ENCODE measurements around the gene PRDM10. TPM values are rescaled to one million over a fixed set of nuclear protein-coding genes. Genes with fewer than 3 reads are reported as not detected.

Gene PRDM10
- total RNA-seq, 4 donors from 2014 or later: 16.5 to 72.6 (median 26.4) TPM

DNA sequence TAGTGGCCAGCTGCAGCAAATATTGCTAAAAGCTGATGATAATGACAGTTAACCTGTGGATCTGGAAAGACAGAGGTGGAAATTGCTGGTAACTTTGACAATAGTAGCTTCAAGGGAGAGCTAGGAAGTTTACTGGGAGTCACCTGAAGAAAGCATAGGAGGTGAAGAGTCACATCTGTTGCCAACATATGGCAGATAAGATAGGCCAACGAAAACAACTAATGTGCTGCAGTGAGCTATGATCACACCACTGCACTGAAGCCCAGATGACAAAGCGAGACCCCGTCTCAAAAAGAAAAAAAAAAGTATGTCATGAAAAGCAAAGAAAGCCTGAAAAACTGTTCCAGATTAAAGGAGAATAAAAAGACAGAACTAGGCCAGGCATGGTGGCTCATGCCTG, 4.3 kb upstream of the PRDM10 start:
- Histone ChIP-seq H3K9me3 (no peaks in the 10 kb centered on the region), H3K27me3 (no peaks in the 10 kb centered on the region), H3K27ac (no peak overlapping the region), H3K36me3 (no peaks in the 10 kb centered on the region), H3K4me1 (peaks cover 0 to 7% (median 6%) of the 10 kb centered on the region in 4 donors), H3K4me3 (no peak overlapping the region)
- no peak for DNase-seq
- TF ChIP-seq, protein P1, sequence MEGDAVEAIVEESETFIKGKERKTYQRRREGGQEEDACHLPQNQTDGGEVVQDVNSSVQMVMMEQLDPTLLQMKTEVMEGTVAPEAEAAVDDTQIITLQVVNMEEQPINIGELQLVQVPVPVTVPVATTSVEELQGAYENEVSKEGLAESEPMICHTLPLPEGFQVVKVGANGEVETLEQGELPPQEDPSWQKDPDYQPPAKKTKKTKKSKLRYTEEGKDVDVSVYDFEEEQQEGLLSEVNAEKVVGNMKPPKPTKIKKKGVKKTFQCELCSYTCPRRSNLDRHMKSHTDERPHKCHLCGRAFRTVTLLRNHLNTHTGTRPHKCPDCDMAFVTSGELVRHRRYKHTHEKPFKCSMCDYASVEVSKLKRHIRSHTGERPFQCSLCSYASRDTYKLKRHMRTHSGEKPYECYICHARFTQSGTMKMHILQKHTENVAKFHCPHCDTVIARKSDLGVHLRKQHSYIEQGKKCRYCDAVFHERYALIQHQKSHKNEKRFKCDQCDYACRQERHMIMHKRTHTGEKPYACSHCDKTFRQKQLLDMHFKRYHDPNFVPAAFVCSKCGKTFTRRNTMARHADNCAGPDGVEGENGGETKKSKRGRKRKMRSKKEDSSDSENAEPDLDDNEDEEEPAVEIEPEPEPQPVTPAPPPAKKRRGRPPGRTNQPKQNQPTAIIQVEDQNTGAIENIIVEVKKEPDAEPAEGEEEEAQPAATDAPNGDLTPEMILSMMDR (IDR thresholded peaks at IDR 0.05): no peak
- no peak for TF ChIP-seq POLR2A (IDR thresholded peaks at IDR 0.05)

- DNase-seq: peak in 2 of 3 donors; percentile 85 to 89
- TF ChIP-seq, protein P1 (IDR thresholded peaks at IDR 0.05): no peak
- no peak for TF ChIP-seq POLR2A (IDR thresholded peaks at IDR 0.05)
- peak overlapping the region; percentile 96 to 100 (median 99) for H3K27ac ChIP-seq
- H3K36me3 ChIP-seq: no peaks in the 10 kb centered on the region
- peak overlapping the region; percentile 81 to 98 (median 90) for H3K4me3 ChIP-seq
- no peaks in the 10 kb centered on the region for H3K27me3 ChIP-seq
- no peaks in the 10 kb centered on the region for H3K9me3 ChIP-seq
- peaks cover 0 to 20% (median 6%) of the 10 kb centered on the region in 4 donors for H3K4me1 ChIP-seq
These were observed 1.0 kb upstream of the PRDM10 start for GRCh38 chr11:130003717-130004001.

DNA sequence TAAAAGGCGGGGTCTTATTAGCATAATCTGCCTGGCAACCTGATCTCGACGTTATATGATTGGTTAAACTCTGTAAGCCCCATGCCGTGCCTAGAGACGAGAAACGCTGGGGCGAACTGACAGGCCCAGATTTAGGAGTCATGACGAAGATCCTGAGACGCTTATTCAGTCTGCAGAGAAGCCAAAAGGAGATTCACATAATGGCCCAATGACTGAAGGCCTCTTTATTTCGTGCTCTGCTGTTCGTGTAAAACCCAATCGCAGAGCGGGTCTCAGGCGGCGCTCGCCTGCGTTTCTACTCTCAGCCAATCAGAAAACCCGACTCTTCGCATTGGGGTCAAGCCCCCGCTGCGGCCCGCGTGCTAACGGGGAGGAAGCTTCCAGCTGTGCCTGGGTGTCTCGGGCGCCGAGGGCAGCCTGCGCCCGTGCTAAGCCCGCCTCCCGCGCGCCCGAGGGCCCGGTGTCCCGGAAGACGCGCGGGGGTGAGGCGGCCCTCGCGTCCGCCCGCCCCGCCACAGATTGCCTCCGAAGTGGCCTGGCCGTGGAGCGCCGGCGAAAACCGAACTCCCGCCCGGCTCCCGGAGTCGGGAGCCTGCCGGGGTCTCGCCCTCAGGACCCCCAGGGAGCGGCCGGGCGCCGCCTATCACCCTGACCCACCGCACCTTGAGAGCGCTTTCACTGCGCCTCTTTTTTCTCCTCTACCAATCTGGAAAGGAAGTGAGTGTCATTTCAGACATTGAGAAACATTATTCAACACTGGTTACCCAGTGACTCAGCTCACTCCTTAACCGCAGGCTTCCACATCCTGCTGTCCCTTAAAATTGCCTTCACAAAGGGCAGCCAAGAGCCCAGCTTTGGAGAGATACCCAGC, 446 bp upstream of the PRDM10 start:
- Histone ChIP-seq H3K36me3 (no peaks in the 10 kb centered on the region), H3K27me3 (no peaks in the 10 kb centered on the region), H3K27ac (peak overlapping the region; percentile 96 to 100 (median 99)), H3K4me1 (peaks cover 0 to 26% (median 6%) of the 10 kb centered on the region in 4 donors), H3K9me3 (no peaks in the 10 kb centered on the region), H3K4me3 (peak overlapping the region; percentile 81 to 98 (median 90))
- TF ChIP-seq, protein P1 (IDR thresholded peaks at IDR 0.05): peak in 1 of 6 experiments; percentile 22
- peak; percentile 77 for TF ChIP-seq POLR2A (IDR thresholded peaks at IDR 0.05)
- peak; percentile 93 to 97 (median 93) for DNase-seq

DNA sequence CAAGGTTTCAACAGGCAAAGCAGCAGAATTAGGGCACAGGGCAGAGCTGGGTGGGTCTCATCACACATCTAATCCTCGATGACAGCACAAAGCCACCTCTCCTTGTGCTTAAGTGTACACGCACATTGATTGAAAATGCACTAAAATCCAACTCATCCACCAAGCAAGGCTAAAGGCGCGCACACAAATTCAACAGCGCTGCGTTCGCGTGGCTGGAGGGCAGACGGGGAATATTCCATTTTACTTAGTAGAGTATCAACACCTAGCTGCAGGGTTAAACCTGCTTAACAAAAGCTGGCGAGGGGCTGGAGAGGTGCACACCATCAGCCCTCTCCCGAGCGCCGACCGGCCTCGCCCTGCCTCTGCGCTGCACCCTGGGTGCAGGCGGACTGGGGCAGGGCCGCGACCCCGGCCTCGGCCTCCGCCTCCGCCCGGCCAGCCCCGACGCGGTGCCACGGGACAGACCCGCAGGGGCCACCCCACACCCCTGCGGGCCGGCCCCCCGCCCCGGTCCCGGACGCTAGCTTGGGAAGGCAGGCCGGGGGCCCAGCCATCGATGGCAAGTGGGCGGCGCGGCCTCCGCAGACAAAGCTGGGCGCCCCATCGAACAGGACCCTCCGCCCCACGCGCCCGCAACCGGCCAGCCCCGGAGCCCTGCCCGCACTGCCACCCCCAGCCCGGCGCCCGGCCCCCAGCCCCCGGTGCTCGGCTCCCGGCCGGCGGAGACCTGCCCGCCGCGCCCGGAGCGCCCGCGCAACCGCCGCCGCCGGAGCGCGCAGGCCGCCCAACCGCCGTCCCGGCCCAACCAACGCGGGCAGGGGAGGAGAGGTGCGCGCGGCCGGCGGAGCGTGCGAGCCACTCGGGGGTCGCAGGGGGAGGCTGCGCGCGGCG, 929 bp downstream of the PRDM10 start:
- Histone ChIP-seq H3K27ac (peak overlapping the region; percentile 96 to 100 (median 99)), H3K4me3 (peak overlapping the region; percentile 81 to 98 (median 90)), H3K27me3 (no peaks in the 10 kb centered on the region), H3K4me1 (peaks cover 0 to 36% (median 6%) of the 10 kb centered on the region in 4 donors), H3K36me3 (no peaks in the 10 kb centered on the region), H3K9me3 (no peaks in the 10 kb centered on the region)
- TF ChIP-seq, protein P1 (IDR thresholded peaks at IDR 0.05): peak in 1 of 6 experiments; percentile 4
- TF ChIP-seq POLR2A (IDR thresholded peaks at IDR 0.05): peak; percentile 24 to 72
- peak; percentile 38 to 74 (median 64) for DNase-seq

GRCh38 chr11:130000552-130001176, 2.0 kb downstream of the PRDM10 start:
- Histone ChIP-seq H3K36me3 (no peaks in the 10 kb centered on the region), H3K27me3 (no peaks in the 10 kb centered on the region), H3K27ac (peak overlapping the region in 3 of 4 donors; percentile 98 to 100 (median 100)), H3K9me3 (no peaks in the 10 kb centered on the region), H3K4me3 (peak overlapping the region in 3 of 4 donors; percentile 84 to 98 (median 95)), H3K4me1 (peaks cover 0 to 45% (median 6%) of the 10 kb centered on the region in 4 donors)
- no peak for DNase-seq
- no peak for TF ChIP-seq POLR2A (IDR thresholded peaks at IDR 0.05)
- TF ChIP-seq, protein P1 (IDR thresholded peaks at IDR 0.05): no peak
